HUES6 (cell line): ENCODE data around the gene ECEL1.
"Not testable (repeated sequence)": the region's sequence is repeated elsewhere in the genome, so short reads cannot be mapped to it uniquely, and the experiment has no call there.

Source experiments
- H3K27ac ChIP-seq: 2 replicates; pipeline ENCODE4 v1.7.0; 2013; ENCODE audit warnings: low read depth, mild to moderate bottlenecking, low read length, inconsistent platforms
- H3K27me3 ChIP-seq: 2 replicates; pipeline ENCODE4 v1.6.1; 2013; ENCODE audit warnings: low read length; ENCODE audit not compliant: control insufficient read depth, insufficient read depth
- H3K36me3 ChIP-seq: 2 replicates; pipeline ENCODE4 v1.6.1; 2013; ENCODE audit warnings: low read length; ENCODE audit not compliant: control insufficient read depth, insufficient read depth
- H3K4me1 ChIP-seq: 2 replicates; pipeline ENCODE4 v1.6.1; 2013; ENCODE audit warnings: low read length; ENCODE audit not compliant: control insufficient read depth, insufficient read depth
- H3K4me3 ChIP-seq: 2 replicates; pipeline ENCODE4 v1.5.1; 2013; ENCODE audit warnings: low read depth, low read length
- H3K9ac ChIP-seq: one replicate; pipeline ENCODE4 v1.6.1; 2013; ENCODE audit warnings: mild to moderate bottlenecking, low read length
- H3K9me3 ChIP-seq: 2 replicates; pipeline ENCODE4 v1.6.1; 2013; ENCODE audit warnings: low read depth, low read length; ENCODE audit not compliant: control insufficient read depth, insufficient read depth

The ECEL1 gene

GRCh38 chr2:232487385-232488096 lies at the start of gene ECEL1:
ECEL1 (minus strand) TSS chr2:232487834; CDS start chr2:232486653, 1,181 bp downstream.
- H3K27ac ChIP-seq, result no peak within 1 kb of the TSS
- no peak within 1 kb of the TSS for H3K9ac ChIP-seq
- H3K36me3 ChIP-seq, result no peaks in the 10 kb centered on the region
- H3K4me1 ChIP-seq, result peaks cover 20% of the 10 kb centered on the region
- peaks cover 81% of the 10 kb centered on the region for H3K27me3 ChIP-seq
- no peaks in the 10 kb centered on the region for H3K9me3 ChIP-seq
- peak within 1 kb of the TSS; percentile 67 for H3K4me3 ChIP-seq

- H3K27me3 ChIP-seq, result no peaks in the 10 kb centered on the region
- no peak overlapping the region for H3K9ac ChIP-seq
- H3K9me3 ChIP-seq, result peaks cover 8% of the 10 kb centered on the region
- no peak overlapping the region for H3K27ac ChIP-seq
- H3K4me3 ChIP-seq, result no peak overlapping the region
- H3K36me3 ChIP-seq, result no peaks in the 10 kb centered on the region
- peaks cover 26% of the 10 kb centered on the region for H3K4me1 ChIP-seq
These were observed 49.4 kb upstream of the ECEL1 start for GRCh38 chr2:232537079-232537478.

- H3K4me1 ChIP-seq, result peaks cover 26% of the 10 kb centered on the region
These were observed 48.3 kb upstream of the ECEL1 start for GRCh38 chr2:232535761-232536530.

GRCh38 chr2:232534940-232535651 lies 47.5 kb upstream of the ECEL1 start:
- Histone ChIP-seq H3K4me1 (peaks cover 22% of the 10 kb centered on the region), H3K27me3 (no peaks in the 10 kb centered on the region), H3K4me3 (no peak overlapping the region), H3K36me3 (no peaks in the 10 kb centered on the region), H3K9ac (no peak overlapping the region), H3K9me3 (peaks cover 8% of the 10 kb centered on the region), H3K27ac (no peak overlapping the region)

More at GRCh38 chr2:232535761-232536530, 48.3 kb upstream of the ECEL1 start:
- Histone ChIP-seq H3K36me3 (no peaks in the 10 kb centered on the region), H3K9me3 (peaks cover 8% of the 10 kb centered on the region), H3K27me3 (no peaks in the 10 kb centered on the region), H3K4me3 (no peak overlapping the region), H3K27ac (no peak overlapping the region), H3K9ac (no peak overlapping the region)

GRCh38 chr2:232533944-232534710 lies 46.5 kb upstream of the ECEL1 start:
- H3K27ac ChIP-seq, result no peak overlapping the region
- peaks cover 8% of the 10 kb centered on the region for H3K9me3 ChIP-seq
- no peaks in the 10 kb centered on the region for H3K36me3 ChIP-seq
- peaks cover 13% of the 10 kb centered on the region for H3K4me1 ChIP-seq
- H3K9ac ChIP-seq, result no peak overlapping the region
- peaks cover under 1% of the 10 kb centered on the region; the same call in 1 of the 2 replicates for H3K27me3 ChIP-seq
- H3K4me3 ChIP-seq, result no peak overlapping the region

GRCh38 chr2:232532821-232533220 lies 45.2 kb upstream of the ECEL1 start:
- H3K9ac ChIP-seq, H3K36me3 ChIP-seq, H3K4me3 ChIP-seq, H3K4me1 ChIP-seq, H3K27ac ChIP-seq, H3K9me3 ChIP-seq: not testable (repeated sequence)
- peaks cover 13% of the 10 kb centered on the region for H3K27me3 ChIP-seq

GRCh38 chr2:232532419-232532818 lies 44.8 kb upstream of the ECEL1 start:
- H3K4me1 ChIP-seq, result 0 out of 2 replicates have a peak, but pooled peaks cover 2% of the 10 kb centered on the region
- no peak overlapping the region for H3K9ac ChIP-seq
- H3K36me3 ChIP-seq, result no peaks in the 10 kb centered on the region
- H3K27me3 ChIP-seq, result peaks cover 14% of the 10 kb centered on the region
- peaks cover 8% of the 10 kb centered on the region for H3K9me3 ChIP-seq
- no peak overlapping the region for H3K4me3 ChIP-seq
- H3K27ac ChIP-seq, result no peak overlapping the region

GRCh38 chr2:232530626-232531260 lies 43.1 kb upstream of the ECEL1 start:
- Histone ChIP-seq H3K9ac (no peak overlapping the region), H3K9me3 (no peaks in the 10 kb centered on the region), H3K27me3 (peaks cover 14% of the 10 kb centered on the region), H3K4me1 (0 out of 2 replicates have a peak, but pooled peaks cover 2% of the 10 kb centered on the region), H3K27ac (no peak overlapping the region), H3K36me3 (no peaks in the 10 kb centered on the region), H3K4me3 (no peak overlapping the region)

GRCh38 chr2:232529806-232530547 lies 42.3 kb upstream of the ECEL1 start:
- Histone ChIP-seq H3K4me3 (no peak overlapping the region), H3K9me3 (no peaks in the 10 kb centered on the region), H3K27ac (no peak overlapping the region), H3K4me1 (0 out of 2 replicates have a peak, but pooled peaks cover 2% of the 10 kb centered on the region), H3K9ac (no peak overlapping the region), H3K36me3 (no peaks in the 10 kb centered on the region), H3K27me3 (peaks cover 14% of the 10 kb centered on the region)
